ENCODE data around the gene RBBP5.

RBBP5 gene

DNA sequence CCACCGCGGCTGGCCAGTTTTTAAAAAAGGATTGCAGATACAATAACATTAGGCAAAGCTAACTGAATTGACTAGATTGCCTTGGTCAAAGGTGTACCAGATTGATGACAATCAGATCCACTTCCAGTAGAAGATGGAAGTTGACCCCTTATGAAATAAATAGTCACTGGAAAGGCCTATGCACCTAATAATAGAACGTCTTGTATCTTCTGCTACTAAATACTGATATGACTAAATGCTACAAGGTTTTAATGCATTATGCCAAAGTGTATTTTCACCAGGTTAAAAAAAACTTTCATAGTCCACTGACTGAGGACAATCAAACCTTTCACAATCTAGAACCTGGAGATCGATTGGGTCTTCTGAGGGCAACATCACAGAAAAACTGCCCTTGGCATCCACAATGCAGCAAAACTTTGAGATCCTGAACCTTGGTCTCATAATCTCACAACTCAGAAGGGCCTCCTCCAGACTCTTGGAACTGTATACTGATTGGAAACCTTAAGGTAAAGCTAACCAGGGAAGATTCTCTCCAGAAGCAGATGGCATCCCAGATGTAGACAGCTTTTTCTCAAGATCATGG, 7.8 kb upstream of the RBBP5 start:
- no peak for DNase-seq

DNA sequence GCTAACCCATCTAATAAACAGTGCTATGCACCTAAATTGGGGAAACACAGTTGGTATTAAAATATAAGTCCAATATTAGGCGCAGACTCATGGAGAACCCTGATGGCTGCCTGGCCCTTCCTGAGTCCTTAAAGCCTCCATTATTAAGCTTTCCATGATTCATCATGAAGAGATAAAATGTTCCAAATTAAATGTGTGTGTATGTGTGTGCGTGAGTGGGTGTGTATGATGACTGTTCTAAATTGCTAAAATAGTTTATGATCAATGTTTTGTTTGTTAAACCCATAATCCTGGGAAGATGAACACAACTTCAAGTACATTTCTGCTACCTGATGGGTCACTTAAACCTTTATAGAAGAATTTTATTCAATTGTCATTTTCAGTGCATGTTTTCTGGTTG, 6.3 kb upstream of the RBBP5 start:
- no peak for DNase-seq

GRCh38 chr1:205127646-205128045, 5.9 kb upstream of the RBBP5 start:
- DNase-seq, result no peak

GRCh38 chr1:205124726-205125125, 2.9 kb upstream of the RBBP5 start:
- DNase-seq, result no peak

- DNase-seq, result no peak
These were observed 708 bp upstream of the RBBP5 start for GRCh38 chr1:205122489-205122882.

DNA sequence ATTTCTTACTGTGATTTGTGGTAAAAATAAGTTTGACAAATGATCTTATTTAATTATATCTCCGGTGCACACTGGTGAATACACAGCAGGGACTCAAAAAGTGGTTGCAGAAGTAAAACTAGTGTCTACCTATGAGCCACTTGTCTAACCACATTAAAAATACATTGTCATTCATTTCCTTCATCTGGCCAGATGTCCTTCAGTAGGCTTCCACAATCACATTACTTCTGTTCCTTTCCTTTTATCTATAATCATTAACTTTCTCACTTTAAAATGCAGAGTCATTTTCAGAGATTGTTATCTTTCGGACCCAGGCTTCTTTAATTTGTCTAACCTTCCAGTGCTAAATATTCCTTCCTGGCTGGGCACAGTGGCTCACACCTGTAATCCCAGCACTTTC, 3.0 kb downstream of the RBBP5 start:
- no peak for DNase-seq

GRCh38 chr1:205111354-205111753, 10.4 kb downstream of the RBBP5 start:
- no peak for DNase-seq

- DNase-seq, result no peak
These were observed 12.1 kb downstream of the RBBP5 start for GRCh38 chr1:205109711-205110110.

DNA sequence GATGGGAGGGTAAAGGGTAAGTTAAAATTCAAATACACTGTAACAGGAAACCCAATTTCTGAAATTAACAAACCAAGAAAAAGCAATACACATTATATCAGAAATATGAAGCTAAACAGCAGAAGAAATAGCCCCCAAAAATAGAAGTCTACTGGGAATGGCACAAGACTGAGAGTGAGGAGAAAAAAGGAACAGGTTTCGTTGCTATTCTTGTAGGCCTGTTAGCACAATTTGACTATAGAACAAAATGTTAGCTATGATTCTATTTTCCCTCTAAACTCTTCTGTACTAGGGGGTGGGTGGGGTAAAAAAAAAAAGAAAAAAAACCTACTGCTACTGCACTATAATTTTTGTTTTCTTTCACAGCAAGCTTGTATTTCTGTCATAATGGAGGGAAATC, 12.5 kb downstream of the RBBP5 start:
- no peak for DNase-seq

- DNase-seq, result no peak
These were observed 13.3 kb downstream of the RBBP5 start for GRCh38 chr1:205108464-205108863.

- DNase-seq, result no peak
These were observed 14.5 kb downstream of the RBBP5 start for GRCh38 chr1:205107327-205107726.

DNA sequence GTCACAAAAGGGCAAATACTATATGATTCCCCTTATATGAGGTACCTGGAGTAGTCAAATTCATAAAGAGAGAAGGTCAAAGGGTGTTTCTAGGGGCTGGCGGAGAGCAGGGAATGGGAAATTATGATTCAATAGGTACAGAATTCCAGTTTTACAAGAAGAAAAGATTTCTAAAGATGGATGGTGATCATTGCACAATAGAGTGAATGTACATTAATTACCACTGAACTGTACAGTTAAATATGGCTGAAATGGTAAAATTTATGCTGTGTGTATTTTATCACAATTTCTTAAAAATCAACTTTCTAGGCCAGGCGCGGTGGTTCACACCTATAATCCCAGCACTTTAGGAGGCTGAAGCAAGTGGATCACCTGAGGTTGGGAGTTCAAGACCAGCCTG, 19.4 kb downstream of the RBBP5 start:
- DNase-seq, result no peak

DNA sequence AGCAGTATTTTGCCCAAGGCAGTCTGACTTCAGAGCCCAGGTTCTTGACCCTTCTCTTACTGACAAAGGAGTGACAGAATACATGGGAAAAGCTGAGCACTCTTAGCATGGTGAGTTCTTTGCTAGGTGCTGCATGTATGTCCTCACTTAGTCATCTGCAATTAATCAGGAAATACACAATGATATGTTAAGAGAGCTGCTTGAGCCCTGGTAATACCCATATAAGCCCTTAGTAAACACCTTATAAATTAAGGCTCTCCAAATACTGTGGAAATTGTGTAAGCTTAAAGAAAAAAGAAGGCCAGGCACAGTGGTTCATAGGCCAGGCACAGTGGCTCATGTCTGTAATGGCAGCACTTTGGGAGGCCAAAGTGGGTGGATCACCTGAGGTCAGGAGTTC, 23.5 kb downstream of the RBBP5 start:
- DNase-seq, result no peak

GRCh38 chr1:205095422-205095821, 26.4 kb downstream of the RBBP5 start:
- no peak for DNase-seq

- no peak for DNase-seq
These were observed 30.6 kb downstream of the RBBP5 start for GRCh38 chr1:205091043-205091740.

DNA sequence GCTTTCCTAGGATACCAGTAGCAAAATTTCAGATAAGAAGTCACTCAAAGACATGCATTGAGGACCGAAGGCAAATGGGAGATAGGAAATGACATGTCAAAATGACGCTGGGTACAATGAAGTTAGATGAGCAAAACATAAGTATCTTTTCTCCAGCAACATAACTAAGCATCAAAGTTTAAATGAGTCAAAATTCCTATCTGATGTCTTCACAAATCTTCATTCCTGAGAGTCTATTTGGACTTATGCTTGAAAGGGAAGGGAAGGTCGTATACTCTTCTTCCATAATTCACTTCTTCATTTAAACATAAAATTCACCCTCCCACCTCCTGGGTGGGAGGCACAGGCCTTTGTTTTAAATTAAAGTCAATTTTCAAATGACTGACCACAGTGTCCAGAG, 33.4 kb downstream of the RBBP5 start:
- DNase-seq, result no peak

DNA sequence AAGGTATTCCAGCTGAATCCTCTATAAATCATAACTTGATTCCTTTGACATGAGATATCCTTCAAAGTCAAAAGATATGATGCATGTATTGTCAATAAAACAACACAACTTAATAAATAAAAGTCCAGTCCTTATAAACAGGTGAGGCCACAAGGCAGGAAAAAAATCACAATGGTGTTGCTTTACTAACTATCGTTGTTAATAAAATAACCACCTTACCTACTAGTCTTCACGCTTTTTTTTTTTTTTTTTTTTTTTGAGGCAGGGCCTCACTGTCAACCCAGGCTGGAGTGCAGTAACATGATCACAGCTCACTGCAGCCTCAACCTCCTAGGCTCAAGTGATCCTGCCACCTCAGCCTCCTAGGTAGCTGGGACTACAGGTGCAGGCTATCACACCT, 37.4 kb downstream of the RBBP5 start, which contains the start of gene TMEM81:
TMEM81 (minus strand) TSS at position 101 of the 400 bp plus-strand sequence. CDS start 140 bp downstream, outside the sequence.
- no peak for DNase-seq

GRCh38 chr1:205082431-205082830, 39.3 kb downstream of the RBBP5 start:
- DNase-seq, result no peak

DNA sequence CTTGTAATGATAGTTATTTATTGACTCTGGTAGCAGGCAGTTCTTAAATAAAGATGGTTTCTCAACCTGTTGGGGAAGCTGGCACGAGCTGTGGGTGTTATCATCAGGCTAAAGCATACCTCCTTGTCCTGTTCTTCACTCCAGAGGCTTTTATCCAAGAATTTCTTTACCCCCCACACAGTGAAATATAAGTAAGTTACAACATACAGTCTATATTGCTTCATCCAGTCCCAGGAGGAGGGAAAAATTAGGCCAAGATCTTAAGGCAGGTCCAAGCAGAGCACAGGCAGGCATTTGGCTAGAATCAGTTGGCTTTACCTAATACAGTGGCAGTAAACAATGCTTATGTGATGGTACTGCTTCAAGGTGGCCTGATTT, 43.9 kb downstream of the RBBP5 start:
- no peak for DNase-seq

DNA sequence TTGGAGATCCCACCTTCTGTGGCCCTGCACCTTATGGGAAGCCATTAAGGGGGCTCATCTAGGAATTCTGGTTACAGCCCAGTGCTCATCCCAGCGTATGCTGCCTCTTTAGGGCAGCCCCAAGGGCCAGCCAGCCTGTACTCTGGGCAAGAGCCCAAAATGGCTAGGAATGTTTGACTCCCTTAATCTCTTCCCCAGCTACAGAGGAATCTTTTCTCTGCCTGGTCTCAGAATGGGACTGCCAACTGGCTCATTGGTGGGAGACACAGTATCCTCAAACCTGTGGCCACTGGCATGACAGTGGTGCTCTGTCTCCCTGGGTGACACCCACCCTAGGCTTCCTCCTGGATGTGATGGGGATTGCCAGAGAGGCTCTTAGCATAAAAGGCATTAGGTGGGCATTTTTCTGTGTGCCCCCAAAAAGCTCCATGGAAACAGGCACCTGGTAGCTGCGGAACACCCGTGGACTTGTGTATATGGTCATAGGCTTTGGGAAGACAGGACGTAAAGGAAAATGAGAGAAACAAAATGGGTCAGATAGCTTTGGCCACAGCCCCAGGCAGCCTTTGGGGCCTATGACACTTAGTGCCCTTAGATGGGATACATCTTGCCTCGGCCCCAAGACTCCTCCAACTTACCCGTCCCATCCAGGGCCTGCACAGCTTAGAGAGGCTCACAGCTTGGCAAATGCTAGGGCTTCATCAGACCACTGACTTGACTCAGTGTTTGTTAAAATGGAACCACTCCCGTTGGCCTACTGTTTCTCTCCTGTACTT, 44.4 kb downstream of the RBBP5 start:
- no peak for DNase-seq

DNA sequence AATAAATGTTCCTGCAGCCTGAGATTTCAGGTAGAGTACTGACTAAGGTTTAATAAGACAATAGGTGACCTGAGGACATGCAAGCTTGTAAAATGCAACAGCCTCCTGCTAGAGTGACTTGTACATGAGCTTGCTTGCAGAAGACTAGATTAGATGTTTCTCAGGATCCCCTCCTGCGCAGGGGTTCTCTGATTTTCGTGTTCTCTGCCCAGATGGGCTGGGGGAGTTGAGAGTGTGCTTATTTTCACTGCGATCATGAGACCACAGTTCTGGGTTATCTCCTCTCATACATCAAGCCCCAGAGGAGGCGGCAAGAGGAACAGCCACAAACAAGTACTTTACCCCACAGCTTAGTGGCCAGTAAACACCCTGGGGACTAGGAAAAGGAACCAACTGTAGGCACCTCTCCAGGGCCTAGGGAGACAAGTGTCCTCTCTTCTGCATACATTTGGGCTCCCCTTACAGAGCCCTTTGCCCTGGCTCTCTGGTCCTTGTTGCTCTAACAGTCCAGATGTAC, 45.5 kb downstream of the RBBP5 start:
- no peak for DNase-seq

GRCh38 chr1:205075642-205076155, 46.1 kb downstream of the RBBP5 start:
- DNase-seq, result no peak

- DNase-seq, result no peak
These were observed 47.3 kb downstream of the RBBP5 start for GRCh38 chr1:205074513-205074912.

DNA sequence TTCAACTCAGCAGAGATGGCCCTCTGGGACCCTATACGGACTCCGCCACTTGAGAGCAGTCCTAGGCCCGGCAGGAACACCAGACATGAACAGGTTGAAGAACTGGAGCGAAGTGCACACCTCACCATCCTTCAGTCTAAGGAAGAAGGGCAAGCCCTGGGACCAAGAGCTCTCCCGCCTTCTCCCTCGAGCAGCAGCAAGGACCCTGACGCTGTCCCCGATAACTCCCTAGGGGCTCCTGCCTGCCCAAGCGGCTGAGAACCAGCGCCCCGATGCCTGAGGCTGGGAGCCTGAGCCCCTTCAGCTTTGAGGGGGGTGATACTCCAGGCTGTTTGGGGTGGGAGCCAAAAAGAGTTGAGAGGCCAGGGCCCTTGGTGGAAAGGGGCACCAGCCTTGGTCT, 47.7 kb downstream of the RBBP5 start:
- no peak for DNase-seq
